Frontal cortex (tissue), 4 donors: Measurements from ENCODE around the gene CAB39. TPM values are rescaled to one million over a fixed set of nuclear protein-coding genes. Genes with fewer than 3 reads are reported as not detected.

Source experiments
- DNase-seq, 2 donors: peaks; one replicate each; pipeline ENCODE4 v3.0.0; 2012; ENCODE audit warnings: low spot score in 2 of 2
- FAIRE-seq: peaks from 2 replicates; lab custom pipeline; 2012; peaks lifted over from hg19 to GRCh38; lab: Jason Lieb, UNC
- total RNA-seq: library from RNA; depleted of rRNA; stranded (reverse); fragments of >200 nt; gene quantifications from one replicate; pipeline ENCODE4 v1.2.3, GENCODE V29; 2014
- donor health status: control.
- donor health status: control.
- donor health status: control.

CAB39 gene
- total RNA-seq, 1 donor from 2014 or later, result 165 TPM

DNA sequence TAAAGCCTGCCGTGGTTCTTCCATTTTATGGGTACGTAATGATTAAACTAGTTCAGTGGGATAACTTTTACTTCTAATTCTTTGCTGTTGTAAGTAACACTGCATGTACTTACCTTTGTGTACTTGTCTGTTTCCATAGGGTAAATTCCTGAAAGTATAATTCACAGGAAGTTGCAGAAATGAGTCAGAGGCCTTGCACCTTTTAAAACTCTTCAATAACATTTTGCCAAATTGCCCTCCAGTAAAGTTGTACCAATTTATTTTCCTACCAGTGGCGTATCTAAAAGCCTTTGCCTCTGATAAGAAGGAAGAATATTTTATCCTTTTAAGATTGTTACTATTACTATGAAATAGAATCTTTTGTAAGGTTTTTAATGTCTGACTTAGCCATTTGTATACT lies 65.1 kb downstream of the CAB39 start:
- FAIRE-seq, result no peak
- DNase-seq, result no peak

DNA sequence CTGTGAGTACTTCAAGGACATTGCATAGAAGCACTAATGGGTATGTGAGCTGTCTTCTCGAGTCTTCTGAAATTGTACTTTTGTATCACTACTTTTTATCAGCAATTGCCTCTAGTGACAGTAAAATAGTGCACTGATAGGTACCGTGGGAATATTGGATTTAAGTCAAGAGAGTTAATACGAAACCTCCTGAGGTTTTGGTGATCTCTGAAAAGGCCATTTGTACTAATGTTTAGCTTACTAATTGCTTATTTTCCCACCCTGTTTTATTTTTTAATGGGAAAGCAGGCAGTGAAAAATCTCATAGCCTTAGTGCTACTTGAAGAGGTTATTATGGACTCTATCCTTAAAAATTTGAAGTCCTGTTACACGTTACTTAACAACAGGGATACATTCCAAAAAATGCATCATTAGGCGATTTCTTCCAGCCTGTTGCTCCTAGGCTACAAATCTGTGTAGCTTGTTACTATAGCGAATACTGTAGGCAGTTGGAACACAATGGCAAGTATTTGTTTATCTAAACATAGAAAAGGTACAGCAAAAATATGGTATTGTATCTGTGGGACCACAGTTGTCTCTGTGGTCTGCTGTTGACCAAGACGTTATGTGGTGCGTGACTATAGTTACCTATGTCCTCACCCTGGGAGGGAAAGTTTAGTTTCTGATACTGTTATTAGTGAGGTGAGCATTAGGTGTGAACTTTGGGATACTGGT lies 65.9 kb downstream of the CAB39 start:
- FAIRE-seq (no peak), DNase-seq (no peak)

DNA sequence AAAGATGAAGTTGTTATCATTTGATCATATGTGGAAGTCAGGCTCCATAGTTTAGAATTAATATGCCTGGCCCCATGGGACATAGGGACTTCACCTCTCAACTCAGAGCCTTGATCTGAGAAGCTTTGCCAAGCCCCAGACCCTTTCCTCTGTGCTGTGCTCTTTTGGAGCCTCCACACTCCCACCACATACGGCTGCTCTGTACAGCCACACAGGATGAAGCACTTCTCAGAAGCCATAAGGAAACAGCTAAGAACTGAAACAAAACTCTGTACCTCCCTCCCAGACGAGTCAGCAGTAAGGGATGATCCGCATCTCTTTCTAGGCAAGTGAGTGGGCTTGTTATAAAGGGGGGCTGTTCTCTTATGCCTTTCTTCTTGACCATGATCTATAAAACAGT lies 66.5 kb downstream of the CAB39 start:
- no peak for FAIRE-seq

DNA sequence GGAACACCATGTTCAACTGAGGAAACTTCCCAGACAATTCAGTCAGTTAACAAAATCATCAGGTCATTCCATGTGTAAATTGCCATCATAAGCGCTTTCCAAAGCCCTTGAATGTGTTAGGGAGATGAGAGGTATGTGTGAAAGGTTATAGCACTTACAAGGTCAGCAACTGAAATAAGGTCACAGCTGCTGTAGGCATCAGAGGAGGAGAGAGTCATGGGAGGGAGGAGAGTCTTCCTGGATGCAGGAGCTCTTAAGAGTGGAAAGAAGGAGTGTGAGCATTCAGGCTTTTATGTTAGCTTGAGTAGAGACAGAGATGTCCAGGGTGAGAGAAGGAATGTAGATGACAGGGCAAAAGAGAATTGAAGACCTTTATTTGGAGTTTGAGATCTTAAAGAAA lies 67.0 kb downstream of the CAB39 start:
- FAIRE-seq, result no peak
- DNase-seq, result no peak

More for the DNA sequence above, 66.5 kb downstream of the CAB39 start:
- no peak for DNase-seq

DNA sequence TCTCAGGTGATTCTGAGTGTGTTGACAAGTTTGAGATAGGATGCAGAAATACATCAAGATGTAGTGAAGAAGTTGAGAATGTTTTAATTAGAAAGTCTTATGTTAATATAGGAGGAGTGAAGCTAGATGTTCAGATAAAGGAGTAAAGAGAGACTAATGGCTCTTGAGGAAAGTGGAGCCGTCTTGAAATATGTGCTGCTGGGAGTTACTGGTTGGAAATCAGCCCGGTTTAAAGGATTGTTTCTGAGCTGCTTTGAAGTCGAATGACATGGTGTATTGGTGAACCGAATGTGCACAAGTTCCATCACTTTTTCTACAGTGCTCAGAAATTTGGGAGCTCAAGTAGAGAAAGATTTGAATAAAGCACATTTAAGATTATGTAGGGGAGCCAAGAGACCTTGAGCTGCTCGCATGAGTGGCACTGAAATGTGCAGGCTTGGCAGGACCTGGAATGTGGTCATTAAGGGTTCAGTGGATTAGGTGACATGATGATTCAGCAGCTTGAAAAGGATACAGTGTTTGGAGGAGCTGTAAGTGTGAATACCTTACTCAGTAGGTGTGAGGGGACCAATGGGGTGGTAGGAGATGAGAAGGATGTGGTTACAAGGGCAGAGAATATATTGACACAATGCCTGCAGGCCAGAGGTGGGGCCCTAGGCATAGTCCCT lies 68.6 kb downstream of the CAB39 start:
- FAIRE-seq (no peak), DNase-seq (no peak)

DNA sequence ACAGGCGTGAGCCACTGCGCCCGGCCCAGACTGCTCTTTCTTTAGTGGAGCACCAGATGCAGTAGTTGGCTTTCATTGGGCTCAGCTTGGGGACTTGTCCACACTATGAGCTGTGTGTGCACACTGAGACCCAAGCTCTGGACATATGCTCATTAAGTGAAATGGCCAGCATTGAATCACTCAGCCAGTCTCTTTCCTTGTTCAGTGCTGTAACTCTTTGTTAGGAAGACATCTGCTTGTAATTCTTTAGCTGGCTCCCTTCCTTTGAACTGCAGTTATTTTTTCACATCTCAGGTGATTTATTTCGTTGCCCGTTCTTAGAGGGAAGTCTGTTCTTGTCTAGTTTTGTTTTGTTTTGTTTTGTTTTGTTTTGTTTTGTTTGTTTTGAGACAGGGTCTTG lies 70.5 kb downstream of the CAB39 start:
- DNase-seq, result no peak
- FAIRE-seq, result no peak

DNA sequence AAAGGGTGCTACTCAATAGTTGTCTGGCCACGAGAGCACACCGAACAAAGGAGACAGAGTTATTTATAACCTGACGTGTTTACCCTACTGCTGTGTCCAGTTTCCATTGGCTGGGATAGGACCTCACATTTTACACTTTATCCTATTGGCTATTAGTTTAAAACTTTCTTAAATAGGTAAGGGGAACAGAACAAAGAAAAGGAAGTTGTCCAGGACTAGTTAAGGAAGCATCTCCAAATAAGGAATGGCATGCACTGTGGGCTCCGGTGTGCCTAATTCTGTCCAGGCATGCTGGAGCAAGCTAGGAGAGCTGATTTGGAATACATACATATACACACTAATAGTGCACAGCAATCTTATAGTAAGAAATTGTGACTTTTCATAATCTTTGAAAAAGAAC lies 72.2 kb downstream of the CAB39 start:
- DNase-seq, result no peak
- no peak for FAIRE-seq

DNA sequence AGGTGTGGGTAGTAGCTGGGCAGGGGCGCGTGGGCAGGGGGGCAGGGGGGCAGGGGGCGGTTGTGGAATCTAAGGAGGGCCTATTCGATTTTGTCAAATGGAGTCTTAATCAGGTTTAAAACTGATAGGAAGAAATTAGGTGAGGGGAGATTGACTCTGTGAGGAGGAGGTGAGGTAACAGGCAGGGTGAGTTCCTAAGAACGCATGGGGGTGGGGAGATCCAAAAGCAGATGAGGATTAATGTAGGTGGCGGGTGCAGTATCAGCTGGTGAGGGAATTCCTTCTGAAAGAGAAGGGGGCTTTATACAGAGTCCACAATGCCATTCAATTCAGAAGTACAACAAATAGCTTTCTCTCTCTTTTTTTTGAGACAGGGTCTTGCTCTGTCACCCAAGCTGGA lies 72.7 kb downstream of the CAB39 start:
- no peak for FAIRE-seq
- no peak for DNase-seq

DNA sequence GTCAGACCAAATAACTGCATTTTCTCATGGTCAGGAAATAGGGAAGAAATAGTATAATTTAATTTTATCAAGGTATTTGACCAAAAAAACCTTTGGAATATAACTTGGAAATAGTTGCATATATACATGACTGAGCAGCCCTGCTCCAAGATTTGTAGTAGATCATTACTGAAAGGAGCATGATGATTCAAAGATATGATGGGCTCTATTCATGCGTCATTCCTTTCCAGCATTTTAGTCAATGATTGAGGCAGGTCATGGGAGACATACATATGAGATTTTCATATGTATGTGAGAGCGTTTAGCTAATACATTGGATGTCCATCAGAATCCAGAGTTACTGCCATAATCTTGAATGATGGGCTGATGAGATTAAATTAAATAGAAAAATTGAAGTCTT lies 74.5 kb downstream of the CAB39 start:
- FAIRE-seq, result no peak
- DNase-seq, result no peak

DNA sequence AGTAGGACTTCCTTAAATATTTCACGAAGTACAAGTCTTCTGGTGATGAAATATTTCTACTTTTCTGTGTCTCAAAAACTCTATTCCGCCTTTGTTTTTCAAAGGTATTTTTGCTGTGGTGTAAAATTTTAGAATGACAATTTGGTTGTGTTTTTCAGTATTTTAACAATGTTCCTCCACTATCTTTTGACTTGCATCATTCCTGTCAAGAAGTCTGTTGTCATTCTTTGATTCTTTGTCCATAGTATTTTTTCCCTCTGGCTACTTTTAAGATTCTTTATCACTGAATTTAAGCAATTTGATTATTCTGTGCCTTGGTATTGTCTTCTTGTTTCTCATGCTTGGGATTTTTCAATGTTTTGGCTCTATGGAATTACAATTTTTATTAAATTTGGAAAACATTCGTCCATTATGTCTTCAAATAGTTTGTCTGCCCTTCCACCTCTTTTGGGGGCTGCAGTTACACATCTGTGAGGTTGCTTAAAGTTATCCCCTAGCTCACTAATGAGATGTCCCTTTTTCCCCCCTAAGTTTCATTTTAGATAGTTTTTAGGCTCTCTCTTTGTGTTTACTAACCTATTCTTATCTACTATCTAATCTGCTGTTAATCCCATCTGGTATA lies 76.0 kb downstream of the CAB39 start:
- FAIRE-seq (no peak), DNase-seq (no peak)

DNA sequence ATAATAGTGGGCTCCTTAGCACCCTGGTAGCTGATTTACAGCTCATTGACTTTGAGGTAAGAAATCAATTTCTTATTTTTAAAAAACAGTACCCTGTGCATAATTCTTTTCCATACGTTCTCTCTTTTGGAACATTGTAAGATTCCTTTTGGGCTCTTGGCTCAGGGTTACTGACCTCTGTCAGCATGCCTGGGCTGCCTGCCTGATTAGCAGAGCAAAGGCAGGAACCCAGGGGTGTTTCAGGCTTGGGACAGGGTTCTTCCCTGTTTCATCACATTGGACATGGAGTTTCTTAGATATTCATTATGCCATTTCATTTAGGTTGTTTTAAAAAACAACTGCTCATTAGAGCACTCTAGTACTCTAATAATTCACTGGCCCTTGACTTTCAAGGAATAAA lies 78.3 kb downstream of the CAB39 start:
- no peak for FAIRE-seq
- DNase-seq, result no peak

DNA sequence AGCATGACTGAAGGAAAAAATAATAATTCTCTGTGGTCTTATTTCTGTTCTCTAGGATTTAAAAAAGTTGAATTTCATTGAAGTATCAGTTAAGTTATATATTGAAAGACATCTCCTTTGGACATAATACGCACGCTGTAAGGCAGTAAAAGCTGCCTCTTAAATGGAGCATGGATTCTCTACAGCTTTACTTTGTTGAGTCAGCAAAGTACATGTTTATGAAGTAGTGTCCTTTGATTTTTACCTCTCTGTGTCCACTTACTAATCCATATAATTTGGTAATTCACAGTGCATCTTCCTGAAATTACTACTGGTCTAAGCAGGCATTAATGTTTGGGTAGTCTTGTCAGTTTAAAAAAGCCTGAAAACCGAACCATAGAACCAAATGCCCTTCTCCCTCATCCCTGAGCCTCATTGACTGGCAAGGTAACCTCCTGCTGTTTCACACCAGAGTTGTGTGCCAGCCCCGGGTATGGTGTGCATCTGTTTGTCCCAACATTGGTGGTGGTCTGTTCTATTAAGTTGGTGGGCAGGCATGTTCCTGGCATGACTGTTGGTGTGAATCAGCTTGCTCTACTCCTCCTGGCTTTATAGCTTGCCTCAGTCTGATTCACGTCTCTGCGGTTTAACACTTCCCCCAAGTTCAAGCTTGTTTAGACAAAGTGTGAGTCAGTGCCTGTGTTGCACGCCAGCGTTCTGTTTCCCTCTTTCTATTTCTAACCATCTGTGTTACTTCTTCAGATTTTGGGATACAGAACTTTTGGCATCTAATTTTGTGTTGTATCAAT lies 81.1 kb downstream of the CAB39 start:
- no peak for DNase-seq
- no peak for FAIRE-seq

DNA sequence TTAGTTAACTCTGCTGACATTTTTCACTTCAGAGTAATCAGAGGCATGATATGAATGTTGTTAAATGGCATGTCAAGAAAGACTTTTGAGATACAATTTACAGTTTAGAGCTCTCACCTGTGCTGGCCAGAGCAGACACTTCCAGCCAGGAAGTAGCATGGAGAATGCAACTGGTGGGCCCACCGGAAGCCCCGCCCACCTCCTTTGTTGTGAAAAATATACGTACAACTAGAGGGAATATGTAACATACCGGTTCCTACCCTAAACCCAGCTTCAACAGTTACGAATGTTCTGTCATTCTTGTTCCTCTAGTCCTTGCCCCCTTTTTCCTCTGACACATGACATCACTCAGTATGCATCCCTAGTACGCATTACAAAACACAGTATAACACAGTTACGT lies 81.9 kb downstream of the CAB39 start:
- FAIRE-seq (no peak), DNase-seq (no peak)

DNA sequence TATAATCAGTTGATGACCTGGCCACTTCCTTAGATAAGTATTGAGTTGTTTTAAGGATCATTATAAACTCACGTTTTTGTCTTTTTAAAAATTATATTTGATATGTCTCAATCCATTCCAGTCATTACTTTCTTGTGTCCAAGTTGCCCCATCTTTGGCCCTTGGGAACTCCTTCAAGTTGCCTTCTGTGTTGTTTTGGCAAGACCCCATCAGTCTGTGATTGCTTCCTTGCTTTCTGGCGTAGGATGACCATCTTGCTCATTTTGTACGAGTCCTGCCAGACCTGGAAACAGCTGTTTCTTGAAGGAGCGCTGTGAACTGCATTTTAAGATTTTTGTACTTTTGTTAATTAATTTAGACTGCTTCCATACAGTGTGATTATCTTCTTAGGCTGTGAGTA lies 83.2 kb downstream of the CAB39 start:
- FAIRE-seq, result no peak
- no peak for DNase-seq

DNA sequence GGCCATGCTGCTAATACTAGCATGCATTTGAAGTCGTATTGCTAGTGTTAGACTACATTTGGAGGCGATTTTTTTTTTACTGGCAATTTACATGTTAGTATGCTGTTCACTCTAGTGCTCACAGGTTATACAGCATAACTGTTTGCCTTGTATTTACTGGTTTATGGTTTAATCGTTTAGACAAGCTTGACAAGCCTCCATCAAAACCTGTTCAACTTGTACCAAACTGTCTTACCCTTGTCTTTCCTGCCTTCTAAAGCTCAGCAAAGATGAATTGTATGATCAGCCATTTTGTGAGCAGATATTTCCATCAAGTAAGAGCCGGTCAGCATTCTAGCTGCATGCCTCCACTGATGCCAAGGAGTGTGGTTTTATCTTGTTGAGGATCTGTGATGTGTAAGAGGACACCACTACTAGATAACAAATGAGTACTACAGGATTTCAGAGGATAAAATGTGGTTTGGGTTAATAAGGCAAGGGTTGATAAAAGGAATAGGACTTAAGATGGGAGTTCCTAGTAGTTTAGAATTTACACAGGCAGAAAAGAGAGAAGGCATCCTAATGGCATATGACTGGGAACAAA lies 83.7 kb downstream of the CAB39 start:
- DNase-seq (no peak), FAIRE-seq (no peak)

DNA sequence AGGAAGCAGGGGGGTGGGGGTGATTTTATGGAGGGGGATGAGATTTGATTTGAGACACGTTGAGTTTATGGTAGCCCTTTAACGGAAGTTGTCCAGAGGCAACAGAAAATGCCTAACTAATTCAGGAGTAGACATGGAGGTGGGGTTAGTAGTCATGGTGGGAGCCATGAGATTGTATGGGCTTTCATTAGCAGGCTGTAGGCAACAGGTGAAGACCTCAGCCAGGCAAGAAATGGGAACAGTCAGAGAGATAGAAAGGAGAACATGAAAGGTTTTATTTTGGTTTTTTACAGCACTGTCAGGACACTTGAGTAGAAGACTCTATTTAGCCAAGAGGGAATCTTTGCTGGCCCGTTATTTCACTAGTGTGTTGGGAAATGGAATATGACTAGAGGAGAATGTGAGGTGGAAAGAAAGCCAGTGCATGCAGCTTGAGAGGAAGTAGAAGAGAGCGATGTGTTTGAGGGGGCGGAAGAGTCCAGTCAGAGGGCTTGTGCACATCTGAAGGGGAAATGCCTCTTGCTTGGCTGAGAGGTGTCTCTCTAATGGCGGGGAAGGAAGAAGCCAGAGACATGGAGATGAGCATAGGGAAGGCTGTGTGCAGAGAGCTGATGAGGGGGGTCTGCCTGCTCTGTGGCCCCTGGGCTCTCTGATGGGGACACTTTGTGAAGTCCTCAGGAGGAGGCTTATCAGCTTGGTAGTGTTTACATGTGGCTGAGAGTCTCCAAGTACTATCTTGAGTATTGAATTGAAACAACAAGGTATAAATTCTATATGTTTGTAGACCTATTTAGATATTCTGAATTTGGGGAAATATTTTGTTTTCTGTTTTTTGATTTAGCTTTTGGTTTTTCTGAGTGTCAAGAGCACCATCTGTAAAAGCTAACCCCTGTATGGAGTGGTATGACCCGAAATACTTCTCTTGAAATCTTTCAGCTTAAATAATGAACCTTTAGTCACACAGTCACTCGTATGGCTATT lies 85.2 kb downstream of the CAB39 start:
- no peak for DNase-seq
- no peak for FAIRE-seq

DNA sequence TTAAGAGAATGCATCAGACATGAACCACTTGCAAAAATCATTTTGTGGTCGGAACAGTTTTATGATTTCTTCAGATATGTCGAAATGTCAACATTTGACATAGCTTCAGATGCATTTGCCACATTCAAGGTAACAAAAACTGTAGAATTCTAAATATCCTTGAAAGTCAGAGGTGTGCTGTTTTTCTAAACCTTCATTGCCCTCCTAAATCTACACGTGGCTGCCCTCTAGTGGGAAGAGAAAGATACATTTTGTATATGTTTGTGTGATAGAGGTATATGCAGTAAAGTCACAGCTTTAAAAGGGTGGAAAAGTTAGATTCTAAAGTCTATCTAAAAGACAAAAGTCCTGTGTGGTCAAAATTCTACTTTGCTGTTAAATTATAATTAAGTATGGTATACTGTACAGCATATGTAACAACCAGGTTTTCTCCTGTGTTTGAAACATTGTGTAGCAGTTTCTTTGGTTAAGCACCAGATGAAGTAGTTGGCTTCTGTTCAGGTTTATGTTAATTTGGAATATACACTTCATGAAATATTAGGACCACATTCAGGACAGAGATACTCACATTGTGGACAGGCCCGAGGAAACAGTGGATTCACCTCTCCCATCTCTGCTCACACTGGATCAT lies 86.2 kb downstream of the CAB39 start:
- FAIRE-seq (no peak), DNase-seq (no peak)

DNA sequence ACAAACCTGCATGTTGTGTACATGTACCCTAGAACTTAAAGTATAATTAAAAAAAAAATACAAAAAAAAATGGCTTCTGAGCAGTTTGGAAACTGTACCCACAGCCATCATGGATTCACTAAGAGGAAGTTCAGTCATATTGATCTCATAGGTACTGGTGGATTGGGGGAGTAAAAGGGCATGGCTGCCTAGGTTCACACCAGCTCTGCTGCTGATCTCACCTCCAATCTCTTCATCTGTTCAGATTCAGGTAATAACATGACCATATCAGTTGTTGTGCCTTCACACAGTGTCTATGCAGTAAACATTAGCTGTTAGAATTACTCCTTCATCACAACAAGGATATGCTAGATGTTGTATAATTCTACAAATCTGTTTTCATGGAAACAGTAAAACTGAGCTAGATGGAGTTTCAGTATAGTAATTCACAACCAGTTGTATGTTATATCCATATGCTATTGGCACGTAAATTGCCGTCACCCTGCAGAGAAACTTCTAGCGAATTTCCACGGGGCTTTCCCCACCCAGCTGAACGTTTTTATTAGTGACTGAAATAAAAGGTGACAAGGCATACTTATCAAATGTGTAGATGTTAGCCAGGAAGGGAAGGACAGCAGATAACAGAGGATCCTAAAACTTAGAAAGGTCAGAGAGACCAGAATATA lies 92.8 kb downstream of the CAB39 start:
- DNase-seq, result no peak
- FAIRE-seq, result no peak
